ENCODE results near the gene IRF3. TPM values are rescaled to one million over a fixed set of nuclear protein-coding genes. Genes with fewer than 3 reads are reported as not detected.
A peak's percentile ranks its signal among the peaks of the same experiment; 100 is the strongest.

The IRF3 gene
- total RNA-seq, 1 donor from 2014 or later = 174 TPM

- no peak for DNase-seq (ENCODE audit: low spot score)
Measured at GRCh38 chr19:49687566-49688316, 22.1 kb upstream of the IRF3 start.

GRCh38 chr19:49687150-49687549, 21.5 kb upstream of the IRF3 start:
- DNase-seq (ENCODE audit: low spot score) = no peak

GRCh38 chr19:49686503-49687088, 20.9 kb upstream of the IRF3 start:
- DNase-seq (ENCODE audit: low spot score) = no peak

GRCh38 chr19:49685845-49686332, 20.2 kb upstream of the IRF3 start:
- DNase-seq (ENCODE audit: low spot score) = no peak

- DNase-seq (ENCODE audit: low spot score) = no peak
Measured at GRCh38 chr19:49684983-49685553, 19.4 kb upstream of the IRF3 start.

- DNase-seq (ENCODE audit: low spot score) = no peak
Measured at GRCh38 chr19:49684251-49684982, 18.8 kb upstream of the IRF3 start.

- DNase-seq (ENCODE audit: low spot score) = no peak
Measured at GRCh38 chr19:49683814-49684250, 18.2 kb upstream of the IRF3 start.

- no peak for DNase-seq (ENCODE audit: low spot score)
Measured at GRCh38 chr19:49682274-49682673, 16.6 kb upstream of the IRF3 start.

GRCh38 chr19:49681830-49682229, 16.2 kb upstream of the IRF3 start:
- no peak for DNase-seq (ENCODE audit: low spot score)

- peak; percentile 91 for DNase-seq (ENCODE audit: low spot score)
Measured at GRCh38 chr19:49680421-49681351, 15.0 kb upstream of the IRF3 start.

GRCh38 chr19:49679771-49680413, 14.2 kb upstream of the IRF3 start:
- no peak for DNase-seq (ENCODE audit: low spot score)

- no peak for DNase-seq (ENCODE audit: low spot score)
Measured at GRCh38 chr19:49678985-49679770, 13.5 kb upstream of the IRF3 start.

- DNase-seq (ENCODE audit: low spot score) = peak; percentile 68
Measured at GRCh38 chr19:49677901-49678674, 12.4 kb upstream of the IRF3 start.

- DNase-seq (ENCODE audit: low spot score) = no peak
Measured at GRCh38 chr19:49677231-49677900, 11.7 kb upstream of the IRF3 start, which contains the start of gene PRMT1. Gene PRMT1, plus strand, starts transcription at chr19:49677271. Its CDS starts 10 bp downstream, at chr19:49677281.

- peak; percentile 100 for DNase-seq (ENCODE audit: low spot score)
Measured at GRCh38 chr19:49676784-49677230, 11.2 kb upstream of the IRF3 start.

GRCh38 chr19:49676136-49676783, 10.6 kb upstream of the IRF3 start:
- DNase-seq (ENCODE audit: low spot score) = peak; percentile 82

- peak; percentile 77 for DNase-seq (ENCODE audit: low spot score)
Measured at GRCh38 chr19:49672131-49672919, 6.7 kb upstream of the IRF3 start.

All from mucosa of gallbladder (tissue), 1 donor.